GM12801 (cell line): Measurements from ENCODE around the gene CASZ1.

ENCODE experiments used
- CTCF ChIP-seq: IDR thresholded peaks from one replicate; pipeline ENCODE4 v1.5.1; 2011; ENCODE audit warnings: control low read depth; ENCODE audit not compliant: insufficient read length; ENCODE audit errors: extremely low read depth

The CASZ1 gene

GRCh38 chr1:10820422-10820821, 24.0 kb upstream of the CASZ1 start:
- no peak for TF ChIP-seq CTCF

GRCh38 chr1:10819198-10819901, 22.9 kb upstream of the CASZ1 start:
- no peak for TF ChIP-seq CTCF

- no peak for TF ChIP-seq CTCF
Measured at GRCh38 chr1:10818262-10819197, 22.1 kb upstream of the CASZ1 start.

GRCh38 chr1:10816743-10817369, 20.4 kb upstream of the CASZ1 start:
- TF ChIP-seq CTCF = no peak

GRCh38 chr1:10816233-10816632, 19.8 kb upstream of the CASZ1 start:
- no peak for TF ChIP-seq CTCF

GRCh38 chr1:10815858-10816195, 19.4 kb upstream of the CASZ1 start:
- no peak for TF ChIP-seq CTCF
